ENCODE results near the gene GNAQ. TPM values are rescaled to one million over a fixed set of nuclear protein-coding genes. Genes with fewer than 3 reads are reported as not detected.
"Not testable (repeated sequence)": the region's sequence is repeated elsewhere in the genome, so short reads cannot be mapped to it uniquely, and the experiment has no call there.

Gene GNAQ
- total RNA-seq, 2 donors from 2014 or later: 12.8 to 18.5 TPM

DNA sequence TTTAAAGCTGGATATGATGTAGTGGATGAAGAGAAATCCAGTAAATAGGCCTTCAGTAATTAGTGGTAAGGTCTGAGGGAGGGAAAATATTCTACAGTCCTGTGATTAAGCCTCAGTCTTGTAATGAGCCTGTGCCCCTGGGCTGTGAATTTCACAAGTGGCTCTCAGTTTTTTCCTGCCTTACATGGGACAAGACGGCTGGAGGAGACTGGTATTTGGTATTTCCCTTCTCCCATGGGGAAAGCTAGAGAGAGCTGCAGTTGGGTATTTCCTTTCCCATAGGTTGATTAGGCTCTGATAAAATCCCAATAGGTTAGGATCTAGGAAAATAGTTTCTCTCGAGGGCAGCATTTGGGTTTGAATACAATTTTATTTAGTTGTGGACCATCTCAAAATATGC is 321.3 kb downstream of the GNAQ start:
- Mint-ChIP-seq H3K27me3 (no peaks in the 10 kb centered on the region), H3K36me3 (ENCODE audit: low read depth) (no peaks in the 10 kb centered on the region), H3K4me3 (no peak overlapping the region), H3K9me3 (peaks cover 15% of the 10 kb centered on the region), H3K4me1 (no peaks in the 10 kb centered on the region), H3K27ac (no peak overlapping the region)
- ATAC-seq (replicated peaks): no peak

DNA sequence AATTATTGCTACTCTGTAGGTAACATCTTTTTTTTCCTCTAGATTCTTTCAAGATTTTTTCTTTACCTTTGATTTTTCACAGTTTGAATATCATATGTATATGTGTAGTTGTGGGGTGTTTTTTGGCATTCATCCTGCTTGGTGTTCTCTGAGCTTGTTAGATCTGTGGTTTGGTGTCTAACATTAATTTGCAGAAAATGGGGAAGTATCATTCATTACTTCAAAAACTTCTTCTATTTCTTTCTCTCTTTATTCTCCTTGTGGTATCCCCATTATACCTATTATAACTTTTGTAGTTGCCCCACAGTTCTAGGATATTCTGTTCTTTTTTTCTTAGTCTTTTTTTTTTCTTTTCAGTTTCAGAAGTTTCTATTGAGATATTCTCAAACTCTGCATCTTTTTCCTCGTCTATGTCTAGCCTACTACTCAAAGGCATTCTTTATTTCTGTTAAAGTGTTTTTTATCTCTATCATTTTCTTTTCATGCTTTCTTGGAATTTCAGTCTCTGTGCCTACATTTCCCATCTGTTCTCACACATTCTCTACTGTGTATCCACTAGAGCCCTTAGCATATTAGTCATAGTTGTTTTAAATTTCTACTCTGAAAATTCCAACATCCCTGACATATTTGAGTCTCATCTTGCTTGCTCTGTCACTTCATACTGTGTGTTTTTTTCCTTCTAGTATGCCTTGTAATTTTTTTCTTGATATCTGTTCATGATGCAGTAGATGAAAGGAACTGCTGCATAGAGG is 323.4 kb downstream of the GNAQ start:
- H3K4me3 Mint-ChIP-seq: no peak overlapping the region
- H3K27me3 Mint-ChIP-seq: peaks cover 3% of the 10 kb centered on the region
- no peak for ATAC-seq (replicated peaks)
- H3K9me3 Mint-ChIP-seq: peaks cover 15% of the 10 kb centered on the region
- H3K4me1 Mint-ChIP-seq: no peaks in the 10 kb centered on the region
- no peak overlapping the region for H3K27ac Mint-ChIP-seq
- no peaks in the 10 kb centered on the region for H3K36me3 Mint-ChIP-seq (ENCODE audit: low read depth)

DNA sequence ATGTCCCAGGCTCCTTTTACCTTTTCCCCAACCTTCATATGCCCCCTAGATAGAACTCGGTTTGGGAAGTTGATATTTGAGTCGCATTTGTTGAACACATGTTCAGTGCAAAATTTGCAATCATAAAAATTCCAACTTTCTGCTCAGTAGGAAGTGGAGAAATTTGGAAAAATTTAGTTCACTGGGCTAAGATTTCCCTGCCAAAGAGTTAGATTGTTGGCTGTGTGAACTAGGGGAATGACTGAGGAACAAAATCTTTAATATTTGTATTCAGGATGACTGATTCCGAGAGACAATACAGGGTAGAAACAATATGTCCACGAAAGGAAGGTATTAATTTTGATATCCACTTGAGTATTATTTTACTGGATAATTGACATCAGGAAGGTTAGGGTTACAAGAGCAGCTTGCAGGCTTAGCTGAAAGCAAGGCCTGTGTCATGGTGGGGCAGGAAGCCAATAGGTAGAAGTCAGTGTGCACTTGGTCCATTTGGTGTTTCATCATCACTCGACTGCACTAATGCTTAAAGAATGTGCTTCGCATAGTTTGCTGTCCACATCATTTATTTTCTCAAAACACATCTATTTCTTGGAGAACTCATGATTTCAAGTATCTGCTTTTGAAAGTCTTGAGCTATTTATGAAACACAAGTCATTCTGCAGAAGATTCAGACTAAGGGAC is 324.1 kb downstream of the GNAQ start:
- no peaks in the 10 kb centered on the region for H3K36me3 Mint-ChIP-seq (ENCODE audit: low read depth)
- no peak overlapping the region for H3K27ac Mint-ChIP-seq
- peaks cover 3% of the 10 kb centered on the region for H3K27me3 Mint-ChIP-seq
- no peaks in the 10 kb centered on the region for H3K4me1 Mint-ChIP-seq
- no peak for ATAC-seq (replicated peaks)
- H3K9me3 Mint-ChIP-seq: peaks cover 15% of the 10 kb centered on the region
- no peak overlapping the region for H3K4me3 Mint-ChIP-seq

DNA sequence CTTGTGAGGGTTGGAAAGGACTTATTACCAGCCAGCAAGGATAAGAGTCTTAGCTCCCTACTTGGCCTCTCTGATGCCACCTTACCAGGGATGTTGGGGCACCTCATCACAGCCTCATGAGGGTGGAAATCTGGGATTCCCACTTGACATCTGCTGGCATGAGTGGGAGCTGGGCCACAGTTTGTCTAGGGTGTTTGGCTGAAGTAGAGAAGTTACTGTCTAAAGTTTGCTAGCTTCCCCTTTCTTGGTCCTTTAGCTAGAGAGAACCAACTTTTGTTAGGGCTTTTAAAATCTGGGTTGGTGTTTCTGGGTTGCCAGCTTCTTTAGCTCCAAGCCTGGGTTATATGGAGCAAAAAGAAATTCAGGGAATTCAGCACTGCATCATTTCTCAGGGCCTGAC is 326.0 kb downstream of the GNAQ start:
- no peaks in the 10 kb centered on the region for H3K36me3 Mint-ChIP-seq (ENCODE audit: low read depth)
- no peak for ATAC-seq (replicated peaks)

DNA sequence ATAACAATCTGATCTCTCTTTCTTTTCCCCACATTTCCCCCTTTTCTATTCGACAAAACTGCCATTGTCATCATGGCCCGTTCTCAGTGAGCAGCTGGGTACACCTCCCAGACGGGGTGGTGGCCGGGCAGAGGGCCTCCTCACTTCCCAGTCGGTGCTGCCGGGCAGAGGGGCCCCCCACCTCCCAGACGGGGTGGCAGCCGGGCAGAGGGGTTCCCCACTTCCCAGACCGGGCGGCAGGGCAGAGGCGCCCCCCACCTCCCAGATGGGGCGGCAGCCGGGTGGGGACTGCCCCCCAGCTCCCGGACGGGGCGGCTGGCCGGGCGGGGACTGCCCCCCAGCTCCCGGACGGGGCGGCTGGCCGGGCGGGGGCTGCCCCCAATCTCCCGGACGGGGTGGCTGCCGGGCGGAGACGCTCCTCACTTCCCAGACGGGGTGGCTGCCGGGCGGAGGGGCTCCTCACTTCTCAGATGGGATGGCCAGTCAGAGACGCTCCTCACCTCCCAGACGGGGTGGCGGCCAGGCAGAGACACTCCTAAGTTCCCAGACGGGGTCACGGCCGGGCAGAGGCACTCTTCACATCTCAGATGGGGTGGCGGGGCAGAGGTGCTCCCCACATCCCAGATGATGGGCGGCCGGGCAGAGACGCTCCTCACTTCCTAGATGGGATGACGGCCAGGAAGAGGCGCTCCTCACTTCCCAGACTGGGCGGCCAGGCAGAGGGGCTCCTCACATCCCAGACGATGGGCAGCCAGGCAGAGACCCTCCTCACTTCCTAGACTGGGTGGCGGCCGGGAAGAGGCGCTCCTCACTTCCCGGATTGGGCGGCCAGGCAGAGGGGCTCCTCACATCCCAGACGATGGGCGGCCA is 328.9 kb downstream of the GNAQ start:
- not testable (repeated sequence) for H3K27me3 Mint-ChIP-seq; H3K4me1 Mint-ChIP-seq; ATAC-seq (replicated peaks); H3K9me3 Mint-ChIP-seq; H3K4me3 Mint-ChIP-seq; H3K27ac Mint-ChIP-seq; H3K36me3 Mint-ChIP-seq (ENCODE audit: low read depth)

More for the DNA sequence above, 326.0 kb downstream of the GNAQ start:
- no peaks in the 10 kb centered on the region for H3K4me1 Mint-ChIP-seq
- H3K27ac Mint-ChIP-seq: no peak overlapping the region
- H3K9me3 Mint-ChIP-seq: peaks cover 15% of the 10 kb centered on the region
- no peak overlapping the region for H3K4me3 Mint-ChIP-seq
- peaks cover 6% of the 10 kb centered on the region for H3K27me3 Mint-ChIP-seq

DNA sequence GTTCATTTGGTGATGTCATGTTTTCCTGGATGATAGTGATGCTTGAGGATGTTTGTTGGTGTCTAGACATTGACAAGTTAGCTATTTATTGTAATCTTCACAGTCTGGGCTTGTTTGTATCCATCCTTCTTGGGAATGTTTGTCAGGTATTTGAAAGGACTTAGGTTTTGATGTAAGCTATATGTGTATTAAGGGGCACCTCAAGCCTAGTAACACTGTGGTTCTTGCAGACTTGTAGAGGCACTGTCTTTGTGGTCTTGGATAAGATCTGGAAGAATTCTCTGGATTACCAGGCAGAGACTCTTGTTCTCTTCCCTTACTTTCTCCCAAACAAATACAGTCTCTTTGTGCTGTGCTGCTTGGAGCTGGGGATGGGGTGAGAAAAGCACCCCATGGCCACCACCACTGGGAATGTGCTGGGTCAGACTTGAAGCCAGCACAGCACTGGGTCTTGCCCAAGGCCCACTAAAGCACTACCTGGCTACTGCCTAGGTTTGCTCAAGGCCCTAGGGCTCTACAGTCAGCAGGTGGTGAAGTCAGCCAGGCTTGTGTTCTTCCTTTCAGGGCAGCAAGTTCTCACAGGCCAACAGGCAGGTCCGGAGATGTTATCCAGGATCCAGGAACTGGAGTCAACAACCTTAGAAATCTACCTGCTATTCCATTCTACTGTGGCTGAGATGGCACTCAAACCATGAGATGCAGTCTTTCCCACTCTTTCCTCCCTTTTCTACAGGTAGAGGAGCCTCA is 334.2 kb downstream of the GNAQ start:
- Mint-ChIP-seq H3K4me3 (no peak overlapping the region), H3K9me3 (peaks cover 6% of the 10 kb centered on the region), H3K4me1 (no peaks in the 10 kb centered on the region), H3K27ac (no peak overlapping the region), H3K27me3 (peaks cover 3% of the 10 kb centered on the region), H3K36me3 (ENCODE audit: low read depth) (no peaks in the 10 kb centered on the region)
- ATAC-seq (replicated peaks): no peak

DNA sequence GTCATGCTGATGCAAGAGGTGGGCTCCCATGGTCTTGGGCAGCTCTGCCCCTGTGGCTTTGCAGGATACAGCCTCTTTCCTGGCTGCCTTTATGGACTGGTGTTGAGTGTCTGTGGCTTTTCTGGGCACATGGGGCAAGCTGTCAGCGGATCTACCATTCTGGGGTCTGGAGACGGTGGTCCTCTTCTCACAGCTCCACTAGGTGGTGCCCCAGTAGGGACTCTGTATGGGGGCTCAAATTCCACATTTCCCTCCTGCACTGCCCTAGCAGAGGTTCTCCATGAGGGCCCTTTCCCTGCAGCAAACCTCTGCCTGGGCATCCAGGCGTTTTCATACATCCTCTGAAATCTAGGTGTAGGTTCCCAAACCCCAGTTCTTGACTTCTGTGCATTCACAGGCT is 340.9 kb downstream of the GNAQ start:
- not testable (repeated sequence) for H3K4me1 Mint-ChIP-seq; H3K27ac Mint-ChIP-seq; H3K4me3 Mint-ChIP-seq; ATAC-seq (replicated peaks); H3K27me3 Mint-ChIP-seq; H3K36me3 Mint-ChIP-seq (ENCODE audit: low read depth); H3K9me3 Mint-ChIP-seq

DNA sequence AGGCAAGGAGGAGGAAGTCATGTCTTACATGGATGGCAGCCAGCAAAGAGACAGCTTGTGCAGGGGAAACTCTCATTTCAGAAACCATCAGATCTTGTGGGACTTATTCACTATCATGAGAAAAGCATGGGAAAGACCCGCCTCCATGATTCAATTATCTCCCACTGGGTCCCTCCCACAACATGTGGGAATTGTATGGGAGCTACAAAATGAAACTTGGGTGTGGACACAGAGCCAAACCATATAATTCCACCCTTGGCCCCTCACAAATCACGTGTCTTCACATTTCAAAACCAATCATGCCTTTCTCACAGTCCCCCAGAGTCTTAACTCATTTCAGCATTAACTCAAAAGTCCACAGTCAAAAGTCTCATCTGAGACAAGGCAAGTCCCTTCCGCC is 341.5 kb downstream of the GNAQ start:
- H3K4me3 Mint-ChIP-seq; H3K9me3 Mint-ChIP-seq; H3K4me1 Mint-ChIP-seq; H3K27ac Mint-ChIP-seq; ATAC-seq (replicated peaks); H3K36me3 Mint-ChIP-seq (ENCODE audit: low read depth); H3K27me3 Mint-ChIP-seq: not testable (repeated sequence)

DNA sequence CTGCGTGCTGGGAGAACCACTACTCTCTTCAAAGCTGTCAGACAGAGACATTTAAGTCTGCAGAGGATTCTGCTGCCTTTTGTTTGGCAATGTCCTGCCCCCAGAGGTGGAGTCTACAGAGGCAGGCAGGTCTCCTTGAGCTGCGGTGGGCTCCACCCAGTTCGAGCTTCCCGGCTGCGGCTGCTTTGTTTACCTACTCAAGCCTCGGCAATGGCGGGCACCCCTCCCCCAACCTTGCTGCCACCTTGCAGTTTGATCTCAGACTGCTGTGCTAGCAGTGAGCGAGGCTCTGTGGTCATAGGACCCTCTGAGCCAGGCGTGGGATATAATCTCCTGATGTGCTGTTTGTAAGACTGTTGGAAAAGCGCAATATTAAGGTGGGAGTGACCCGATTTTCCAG is 343.9 kb downstream of the GNAQ start:
- not testable (repeated sequence) for H3K9me3 Mint-ChIP-seq; H3K27ac Mint-ChIP-seq; H3K4me1 Mint-ChIP-seq; H3K4me3 Mint-ChIP-seq; H3K36me3 Mint-ChIP-seq (ENCODE audit: low read depth); ATAC-seq (replicated peaks); H3K27me3 Mint-ChIP-seq

DNA sequence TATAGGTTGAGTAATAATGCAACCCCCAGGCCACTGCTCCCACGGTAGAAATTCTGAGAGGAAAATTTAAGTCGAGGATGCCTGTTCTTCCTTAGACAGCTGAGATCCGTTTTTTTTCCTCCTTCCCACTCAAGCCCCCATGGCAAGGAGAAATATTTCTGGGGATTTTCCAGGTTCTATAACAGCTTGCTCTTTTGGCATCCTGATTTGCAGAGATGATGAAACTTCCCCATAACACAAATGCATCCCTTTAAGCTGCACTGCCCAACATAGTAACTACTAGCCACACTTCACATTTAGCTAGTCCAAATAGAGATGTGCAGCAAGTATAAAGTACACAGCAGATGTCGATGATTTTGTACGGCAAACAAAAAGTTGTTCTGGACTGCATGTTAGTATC is 351.0 kb downstream of the GNAQ start:
- H3K36me3 Mint-ChIP-seq (ENCODE audit: low read depth): no peaks in the 10 kb centered on the region

DNA sequence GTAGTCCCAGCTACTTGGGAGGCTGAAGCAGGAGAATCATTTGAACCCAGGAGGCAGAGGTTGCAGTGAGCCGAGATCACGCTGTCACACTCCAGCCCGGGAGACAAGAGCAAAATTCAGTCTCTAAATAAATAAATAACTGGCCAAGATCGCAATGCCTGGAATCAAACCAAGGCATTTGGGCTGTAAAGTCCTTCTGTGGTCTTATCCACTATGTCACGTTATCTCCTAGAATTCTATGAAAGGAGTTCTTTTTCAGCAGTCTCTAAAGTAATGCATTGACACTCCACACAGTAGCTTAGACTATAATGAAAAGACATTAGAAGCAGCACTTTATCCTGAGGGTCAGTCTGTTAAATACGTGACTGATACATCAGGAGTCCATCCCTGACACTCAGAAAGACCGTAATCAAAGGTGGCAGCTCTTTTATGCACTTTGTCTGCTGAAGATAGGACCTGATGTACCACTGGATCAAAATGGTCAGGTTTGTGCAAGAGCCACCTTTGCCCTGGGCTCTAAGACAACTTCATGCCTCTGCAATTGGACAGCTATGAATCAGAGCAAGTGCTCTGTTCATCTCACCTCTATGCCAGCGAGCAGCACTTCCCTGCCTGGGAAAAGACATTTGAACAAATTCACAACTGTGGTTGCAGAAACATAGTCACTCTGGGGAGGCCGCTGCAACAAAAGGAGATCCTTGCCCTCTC is 351.8 kb downstream of the GNAQ start:
- Mint-ChIP-seq H3K4me3 (no peak overlapping the region), H3K36me3 (ENCODE audit: low read depth) (no peaks in the 10 kb centered on the region), H3K4me1 (no peaks in the 10 kb centered on the region), H3K9me3 (no peaks in the 10 kb centered on the region), H3K27ac (no peak overlapping the region), H3K27me3 (no peaks in the 10 kb centered on the region)
- no peak for ATAC-seq (replicated peaks)

More for the DNA sequence above, 351.0 kb downstream of the GNAQ start:
- Mint-ChIP-seq H3K9me3 (no peaks in the 10 kb centered on the region), H3K4me3 (no peak overlapping the region), H3K4me1 (no peaks in the 10 kb centered on the region), H3K27me3 (no peaks in the 10 kb centered on the region), H3K27ac (no peak overlapping the region)
- ATAC-seq (replicated peaks): no peak

DNA sequence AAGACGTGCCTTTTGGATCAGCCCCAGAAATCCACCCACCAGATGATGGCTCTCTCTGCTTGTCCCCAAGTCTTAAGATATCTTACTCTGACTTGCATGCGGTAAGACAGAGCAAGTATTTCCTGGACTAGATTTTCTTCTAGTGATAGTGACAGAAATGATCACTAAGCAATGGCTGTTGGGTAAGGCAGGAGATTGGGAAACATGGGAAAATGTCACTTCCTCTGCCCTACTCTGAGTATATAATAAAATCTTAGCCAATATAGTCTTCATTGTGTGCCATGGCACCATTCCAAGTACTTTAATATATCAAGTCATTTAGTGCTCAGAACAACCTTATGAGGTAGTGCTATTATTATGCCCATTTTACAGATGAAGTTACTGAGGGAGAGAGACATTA is 352.5 kb downstream of the GNAQ start:
- Mint-ChIP-seq H3K36me3 (ENCODE audit: low read depth) (no peaks in the 10 kb centered on the region), H3K9me3 (no peaks in the 10 kb centered on the region), H3K27me3 (no peaks in the 10 kb centered on the region), H3K4me3 (no peak overlapping the region), H3K27ac (no peak overlapping the region), H3K4me1 (no peaks in the 10 kb centered on the region)
- no peak for ATAC-seq (replicated peaks)

DNA sequence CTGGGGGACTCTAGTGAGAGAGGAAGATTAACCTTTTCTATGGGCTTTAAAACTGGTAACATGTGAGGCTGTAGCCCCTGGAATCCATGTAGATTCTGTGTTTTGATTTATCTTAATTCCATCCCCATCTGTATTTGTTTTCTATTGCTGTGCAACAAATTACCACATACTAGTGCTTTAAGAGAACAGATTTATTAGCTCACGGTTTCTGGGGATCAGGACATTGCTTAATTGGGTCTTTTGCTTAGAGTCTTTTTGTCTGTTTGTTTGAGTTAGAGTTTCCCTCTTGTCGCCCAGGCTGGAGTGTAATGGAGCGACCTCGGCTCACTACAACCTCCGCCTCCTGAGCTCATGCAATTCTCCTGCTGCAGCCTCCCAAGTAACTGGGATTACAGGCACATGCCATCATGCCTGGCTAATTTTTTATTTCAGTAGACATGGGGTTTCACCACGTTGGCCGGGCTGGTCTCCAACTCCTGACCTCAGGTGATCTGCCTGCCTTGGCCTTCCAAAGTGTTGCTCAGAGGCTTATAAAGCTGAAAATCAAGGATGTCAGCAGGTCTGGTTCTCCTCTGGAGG is 353.6 kb downstream of the GNAQ start:
- H3K27me3 Mint-ChIP-seq: no peaks in the 10 kb centered on the region
- ATAC-seq (replicated peaks): no peak
- no peaks in the 10 kb centered on the region for H3K36me3 Mint-ChIP-seq (ENCODE audit: low read depth)
- no peaks in the 10 kb centered on the region for H3K4me1 Mint-ChIP-seq
- no peaks in the 10 kb centered on the region for H3K9me3 Mint-ChIP-seq
- H3K27ac Mint-ChIP-seq: no peak overlapping the region
- H3K4me3 Mint-ChIP-seq: no peak overlapping the region
